Lower leg skin (tissue), 4 donors: ENCODE data around the gene SLC15A3. TPM values are rescaled to one million over a fixed set of nuclear protein-coding genes. Genes with fewer than 3 reads are reported as not detected.

Experiments used
- DNase-seq, 2 donors: peaks; one replicate each; pipeline ENCODE4 v3.0.0-alpha.2; 2019; ENCODE audit warnings: low spot score in 2 of 2
- H3K4me3 ChIP-seq: fragments of 200-600 bp; sonication (generic); 2 replicates; pipeline ENCODE4 v1.5.1; 2017; ENCODE audit warnings: mild to moderate bottlenecking, low read depth; ENCODE audit not compliant: poor library complexity, severe bottlenecking
- POLR2A ChIP-seq, 2 donors: fragments of 450-650 bp; IDR thresholded peaks; one replicate each; pipeline ENCODE4 v1.6.1; 2016 to 2017; ENCODE audit warnings: antibody characterized with exemption in 2 of 2, mild to moderate bottlenecking in 1 of 2, moderate library complexity in 1 of 2
- WGBS, 2 donors: methylation state at CpG; one replicate each; pipeline ENCODE4 v1.1.5; 2018; 5-methylcytosine and 5-hydroxymethylcytosine counted together
- intact Hi-C: fragments of 100-400 bp; cut with DNase I; formaldehyde crosslinking; loops from one replicate; pipeline ENCODE4 v1.15.0; 2023; ENCODE audit warnings: low total_unique reads
- total RNA-seq, 4 donors: library from RNA; depleted of rRNA; stranded (reverse); fragments of >200 nt; gene quantifications; one replicate each; pipeline ENCODE4 v1.1.0, GENCODE V29; 2016
- TF ChIP-seq, protein P1 (sequence below), 3 donors: fragments of 450-650 bp; IDR thresholded peaks; one replicate each; pipeline ENCODE4 v1.5.1; 2016; ENCODE audit warnings: antibody characterized with exemption in 3 of 3, mild to moderate bottlenecking in 3 of 3, moderate library complexity in 2 of 3

SLC15A3 gene
- total RNA-seq, 4 donors from 2014 or later = 4.4 to 7.4 (median 5.4) TPM

DNA sequence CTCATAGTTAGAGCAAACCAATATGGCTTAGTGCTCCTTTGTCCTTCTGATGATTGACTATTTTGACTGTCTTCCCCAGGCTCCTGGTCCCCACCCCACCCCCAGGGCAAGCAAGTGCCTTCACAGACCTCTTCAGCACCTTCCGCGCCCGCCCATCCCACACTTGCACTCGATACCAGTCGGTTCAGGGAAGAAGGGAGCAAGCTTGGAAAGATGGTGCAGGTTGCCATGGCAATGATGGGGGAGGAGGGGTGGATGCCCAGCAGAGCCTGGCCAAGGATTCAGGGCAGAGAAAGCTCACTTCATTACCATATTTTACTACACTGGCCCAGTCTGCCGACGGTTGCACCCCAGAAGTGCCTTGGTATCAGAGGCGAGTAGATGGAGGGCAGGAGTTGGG is 25.5 kb downstream of the SLC15A3 start:
- intact Hi-C loops = no loop called here
- WGBS, 2 donors = 87 to 93% methylated on average over 8 of the region's 8 CpGs
- H3K4me3 ChIP-seq = no peak overlapping the region
- no peak for TF ChIP-seq POLR2A (IDR thresholded peaks at IDR 0.05)
- DNase-seq = no peak

DNA sequence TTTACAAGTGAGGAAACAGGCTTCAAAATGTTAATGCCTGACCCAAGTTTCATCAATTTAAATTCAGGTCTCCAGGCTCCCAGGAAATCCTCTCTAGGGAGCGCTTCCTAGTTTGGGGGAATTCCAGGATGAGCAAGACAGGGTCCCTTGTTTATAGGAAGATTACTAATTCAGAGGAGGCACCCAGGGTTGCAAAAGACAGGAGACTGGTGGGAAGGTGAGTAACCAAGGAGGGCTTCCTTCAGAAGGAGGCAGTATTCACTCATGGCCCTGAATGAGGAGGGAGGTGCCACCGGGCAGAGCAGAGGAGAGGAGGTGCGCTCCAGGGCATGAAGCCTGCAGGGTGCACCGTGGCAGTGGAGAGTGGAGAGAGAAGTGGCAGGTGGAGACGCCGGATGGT is 26.1 kb downstream of the SLC15A3 start:
- no peak for TF ChIP-seq POLR2A (IDR thresholded peaks at IDR 0.05)
- TF ChIP-seq, protein P1, sequence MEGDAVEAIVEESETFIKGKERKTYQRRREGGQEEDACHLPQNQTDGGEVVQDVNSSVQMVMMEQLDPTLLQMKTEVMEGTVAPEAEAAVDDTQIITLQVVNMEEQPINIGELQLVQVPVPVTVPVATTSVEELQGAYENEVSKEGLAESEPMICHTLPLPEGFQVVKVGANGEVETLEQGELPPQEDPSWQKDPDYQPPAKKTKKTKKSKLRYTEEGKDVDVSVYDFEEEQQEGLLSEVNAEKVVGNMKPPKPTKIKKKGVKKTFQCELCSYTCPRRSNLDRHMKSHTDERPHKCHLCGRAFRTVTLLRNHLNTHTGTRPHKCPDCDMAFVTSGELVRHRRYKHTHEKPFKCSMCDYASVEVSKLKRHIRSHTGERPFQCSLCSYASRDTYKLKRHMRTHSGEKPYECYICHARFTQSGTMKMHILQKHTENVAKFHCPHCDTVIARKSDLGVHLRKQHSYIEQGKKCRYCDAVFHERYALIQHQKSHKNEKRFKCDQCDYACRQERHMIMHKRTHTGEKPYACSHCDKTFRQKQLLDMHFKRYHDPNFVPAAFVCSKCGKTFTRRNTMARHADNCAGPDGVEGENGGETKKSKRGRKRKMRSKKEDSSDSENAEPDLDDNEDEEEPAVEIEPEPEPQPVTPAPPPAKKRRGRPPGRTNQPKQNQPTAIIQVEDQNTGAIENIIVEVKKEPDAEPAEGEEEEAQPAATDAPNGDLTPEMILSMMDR (IDR thresholded peaks at IDR 0.05) = no peak

DNA sequence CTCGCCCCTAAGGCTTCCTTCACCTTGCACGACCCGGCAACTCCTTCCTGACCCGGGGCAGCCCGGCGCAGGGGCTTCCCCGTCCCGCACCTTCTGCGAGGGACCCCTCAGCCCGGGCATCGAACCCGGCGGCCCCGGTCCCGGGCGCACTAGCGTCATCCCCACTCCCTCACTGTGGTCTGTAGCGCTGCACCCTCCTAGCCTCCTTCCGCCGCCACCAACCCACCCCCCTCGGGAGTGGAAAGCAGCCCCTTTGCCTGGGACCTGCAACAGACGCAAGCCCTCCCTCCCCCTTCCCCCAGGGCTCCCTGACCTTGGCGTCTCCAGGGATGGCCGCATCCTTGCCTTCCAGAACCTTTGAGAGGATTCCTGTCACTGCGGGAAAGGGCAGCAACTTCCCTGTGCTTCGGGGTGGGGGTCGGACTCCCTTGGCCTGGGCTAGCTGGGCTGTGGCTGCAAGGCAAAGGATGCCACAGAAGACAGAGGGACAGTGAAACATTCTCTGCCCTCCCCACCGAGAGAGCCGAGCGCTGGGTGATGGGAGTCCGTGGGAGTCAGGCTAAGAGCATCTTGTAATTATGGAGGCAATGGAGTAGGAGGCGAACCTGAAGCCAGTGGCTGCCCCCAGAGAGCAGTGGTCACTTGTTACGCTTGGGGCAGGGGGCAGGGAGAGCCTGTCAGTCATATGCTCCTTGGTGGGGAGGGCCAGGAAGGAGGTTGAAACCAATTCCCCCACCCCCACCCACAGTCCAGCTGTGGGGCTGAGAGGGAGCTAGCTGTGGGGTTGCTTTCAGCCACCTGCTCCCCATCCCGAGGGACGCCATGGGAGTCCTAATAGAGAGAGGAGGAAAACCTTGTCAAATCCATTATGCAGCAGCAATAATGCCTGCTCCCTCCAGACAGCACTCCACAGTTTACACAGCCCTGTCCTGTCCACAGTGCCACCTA is 26.8 kb downstream of the SLC15A3 start:
- peak overlapping the region; percentile 26 for H3K4me3 ChIP-seq
- TF ChIP-seq, protein P1 (IDR thresholded peaks at IDR 0.05) = no peak
- TF ChIP-seq POLR2A (IDR thresholded peaks at IDR 0.05) = no peak
- no peak for DNase-seq
- intact Hi-C loops = no loop called here
- 4 to 5% methylated on average over 30 to 35 of the region's 35 CpGs for WGBS, 2 donors

More for the DNA sequence above, 26.1 kb downstream of the SLC15A3 start:
- H3K4me3 ChIP-seq = no peak overlapping the region
- intact Hi-C loops = no loop called here
- 58 to 73% methylated on average over 6 of the region's 6 CpGs for WGBS, 2 donors
- no peak for DNase-seq

DNA sequence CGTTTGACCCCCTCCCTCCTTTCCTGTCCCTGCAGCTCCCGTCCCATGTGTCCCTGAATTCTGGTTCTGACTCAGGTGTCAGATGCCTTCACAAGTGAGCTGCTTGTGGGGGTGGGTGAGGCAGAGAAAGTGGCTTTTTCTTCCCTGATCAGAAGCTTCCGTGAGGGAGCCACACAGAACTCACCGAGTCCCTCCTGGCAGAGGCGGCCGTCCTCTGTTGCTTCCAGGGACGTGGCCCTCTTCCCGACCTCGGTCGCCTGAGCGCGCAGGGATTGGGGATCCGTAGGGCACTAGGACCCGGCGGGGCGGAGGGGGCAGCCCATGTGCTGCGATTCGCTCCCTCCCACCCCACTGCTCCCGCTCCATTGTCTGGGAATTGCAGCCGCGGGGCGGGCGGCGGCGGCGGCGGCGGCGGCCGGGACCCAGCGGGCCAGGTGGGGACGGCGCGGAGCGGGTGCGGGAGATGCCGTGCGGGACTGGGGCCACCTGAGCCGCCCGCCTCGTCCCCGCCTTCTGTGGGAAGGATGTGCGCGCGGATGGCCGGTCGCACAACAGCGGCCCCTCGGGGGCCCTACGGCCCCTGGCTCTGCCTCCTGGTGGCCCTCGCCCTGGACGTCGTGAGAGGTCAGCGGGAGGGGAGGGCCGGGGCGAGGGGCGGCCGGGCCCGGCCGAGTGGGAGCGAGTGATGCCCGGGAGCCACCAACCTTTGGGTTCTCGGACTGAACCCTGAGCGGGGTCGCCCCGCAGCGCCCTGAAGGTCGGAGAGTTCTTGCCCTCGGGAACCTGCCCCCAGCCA is 27.7 kb downstream of the SLC15A3 start, which contains the start of gene TMEM132A:
Gene TMEM132A (plus strand): TSS at position 351 of the 796 bp plus-strand sequence. CDS start 174 bp downstream, at position 525.
- intact Hi-C loops = no loop called here
- TF ChIP-seq POLR2A (IDR thresholded peaks at IDR 0.05) = no peak
- TF ChIP-seq, protein P1 (IDR thresholded peaks at IDR 0.05) = no peak
- DNase-seq = peak; percentile 36 to 93
- 0 to 1% methylated on average over 16 to 37 of the region's 69 CpGs for WGBS, 2 donors
- H3K4me3 ChIP-seq = peak within 1 kb of the TSS; percentile 26

DNA sequence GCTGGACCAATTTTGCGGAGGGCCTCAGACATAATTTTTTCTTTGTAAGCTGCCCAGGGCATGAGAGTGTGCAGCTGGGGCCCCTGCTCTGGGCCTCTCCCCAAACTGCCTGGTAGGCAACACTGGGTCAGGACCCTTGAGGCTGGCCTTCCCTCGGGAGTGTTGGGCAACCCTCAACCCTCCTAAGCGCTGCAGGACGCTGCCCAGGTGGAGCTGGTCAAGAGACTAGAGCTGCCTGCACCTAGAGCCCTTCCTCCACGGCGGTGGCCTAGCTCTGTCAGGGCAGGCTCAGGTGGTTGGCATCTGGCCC is 28.2 kb downstream of the SLC15A3 start:
- intact Hi-C loops = no loop called here
- DNase-seq = no peak
- H3K4me3 ChIP-seq = no peak overlapping the region
- WGBS, 2 donors = 54 to 63% methylated on average over 6 of the region's 6 CpGs
- no peak for TF ChIP-seq POLR2A (IDR thresholded peaks at IDR 0.05)
- TF ChIP-seq, protein P1 (IDR thresholded peaks at IDR 0.05) = no peak

DNA sequence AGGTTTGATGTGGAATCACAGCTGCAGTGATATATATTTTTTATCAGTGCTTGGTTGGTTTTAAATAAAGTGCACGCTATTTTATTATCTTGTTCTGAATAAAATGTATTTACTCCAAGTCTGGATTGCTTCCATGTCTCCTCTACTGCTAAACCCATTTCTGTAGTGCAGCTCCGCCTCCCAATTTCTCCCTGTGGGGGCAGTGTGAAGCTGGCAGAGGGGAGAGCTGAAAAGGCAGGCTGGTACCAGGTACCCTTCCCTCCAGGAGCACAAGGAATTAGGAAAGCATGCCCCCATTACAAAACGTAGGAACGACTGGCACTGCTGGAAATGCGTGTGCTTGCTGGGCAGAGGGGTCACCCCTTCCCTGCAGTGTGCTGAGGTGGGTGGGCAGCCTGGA is 28.6 kb downstream of the SLC15A3 start:
- 78 to 80% methylated on average over 5 of the region's 5 CpGs for WGBS, 2 donors
- H3K4me3 ChIP-seq = no peak overlapping the region
- no peak for DNase-seq
- intact Hi-C loops = no loop called here
- TF ChIP-seq POLR2A (IDR thresholded peaks at IDR 0.05) = no peak
- TF ChIP-seq, protein P1 (IDR thresholded peaks at IDR 0.05) = no peak
